Measurements from ENCODE around the gene COX8A.
A peak's percentile ranks its signal among the peaks of the same experiment; 100 is the strongest.
"Not testable (repeated sequence)": the region's sequence is repeated elsewhere in the genome, so short reads cannot be mapped to it uniquely, and the experiment has no call there.

COX8A gene

DNA sequence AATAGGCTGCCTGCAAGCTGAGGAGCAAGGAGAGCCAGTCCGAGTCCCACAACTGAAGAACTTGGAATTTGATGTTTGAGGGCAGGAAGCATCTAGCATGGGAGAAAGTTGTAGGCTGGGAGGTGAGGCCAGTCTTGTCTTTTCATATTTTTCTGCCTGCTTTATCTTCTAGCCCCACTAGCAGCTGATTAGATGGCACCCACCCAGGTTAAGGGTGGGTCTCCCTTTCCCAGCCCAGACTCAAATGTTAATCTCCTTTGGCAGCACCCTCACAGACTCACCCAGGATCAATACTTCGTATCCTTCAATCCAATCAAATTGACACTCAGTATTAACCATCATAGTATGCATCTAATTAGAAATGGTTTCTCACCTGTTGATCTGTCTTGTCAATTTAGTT is 5.0 kb upstream of the COX8A start:
- DNase-seq (ENCODE audit: low read depth): no peak

DNA sequence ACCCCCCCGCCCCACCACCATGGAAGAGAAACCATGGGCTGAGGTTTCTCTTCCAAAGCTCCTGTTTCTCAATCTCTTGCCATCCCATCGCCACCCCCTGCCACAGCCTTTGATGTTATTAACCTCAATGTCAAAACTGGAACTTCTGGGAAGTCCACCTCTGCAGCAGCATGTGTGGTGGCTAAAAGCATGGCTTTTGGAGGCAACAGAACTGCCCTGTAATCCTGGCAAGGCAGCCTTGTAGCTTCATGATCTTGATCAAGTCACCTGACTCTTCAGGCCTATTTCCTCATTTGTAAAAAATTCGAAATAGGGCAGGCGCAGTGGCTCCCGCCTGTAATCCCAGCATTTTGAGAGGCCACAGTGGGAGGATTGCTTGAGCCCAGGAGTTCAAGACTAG is 3.5 kb upstream of the COX8A start:
- DNase-seq (ENCODE audit: low read depth): no peak

DNA sequence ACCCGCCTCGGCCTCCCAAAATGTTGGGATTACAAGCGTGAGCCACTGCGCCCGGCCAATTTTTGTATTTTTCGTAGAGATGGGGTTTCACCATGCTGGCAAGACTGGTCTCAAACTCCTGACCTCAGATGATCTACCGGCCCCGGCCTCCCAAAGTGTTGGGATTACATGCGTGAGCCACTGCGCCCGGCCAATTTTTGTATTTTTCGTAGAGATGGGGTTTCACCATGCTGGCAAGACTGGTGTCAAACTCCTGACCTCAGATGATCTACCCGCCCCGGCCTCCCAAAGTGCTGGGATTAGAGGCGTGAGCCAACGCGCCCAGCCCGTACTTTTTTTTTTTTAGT is 535 bp upstream of the COX8A start:
- DNase-seq (ENCODE audit: low read depth): not testable (repeated sequence)

DNA sequence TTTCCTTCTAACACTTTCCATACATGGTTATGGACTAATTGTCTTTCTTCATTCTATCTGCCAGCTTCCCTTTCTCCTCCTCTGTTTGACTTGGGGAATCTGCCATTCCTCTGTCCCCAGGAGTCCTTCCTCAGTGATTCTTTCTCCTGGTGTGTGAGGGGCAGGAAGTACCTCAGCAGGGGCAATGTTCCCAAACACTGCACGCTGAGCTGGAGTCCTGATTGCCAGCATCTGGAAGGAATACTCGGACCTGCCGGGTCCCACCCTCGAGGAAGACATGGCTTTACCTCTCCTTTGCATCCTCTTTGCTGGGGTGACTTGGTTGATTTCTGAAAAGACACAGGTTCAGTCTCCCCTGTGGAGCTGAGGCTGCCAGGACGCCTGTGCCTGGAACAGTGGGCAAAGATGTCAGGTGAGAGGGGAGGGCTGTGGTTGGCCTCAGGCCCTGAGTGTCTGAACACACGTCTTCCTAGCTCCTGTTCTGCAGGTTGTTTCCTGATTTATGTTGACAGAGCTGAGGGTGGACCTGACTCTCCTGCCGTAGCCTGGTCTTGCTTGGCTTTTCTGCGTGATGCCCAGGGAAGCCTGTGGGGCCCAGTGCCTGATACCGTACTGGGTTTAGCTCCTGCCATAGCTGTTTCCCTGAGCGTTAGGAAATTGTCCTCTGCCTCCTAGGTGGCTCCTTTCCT is 4.3 kb downstream of the COX8A start:
- DNase-seq (ENCODE audit: low read depth): no peak

DNA sequence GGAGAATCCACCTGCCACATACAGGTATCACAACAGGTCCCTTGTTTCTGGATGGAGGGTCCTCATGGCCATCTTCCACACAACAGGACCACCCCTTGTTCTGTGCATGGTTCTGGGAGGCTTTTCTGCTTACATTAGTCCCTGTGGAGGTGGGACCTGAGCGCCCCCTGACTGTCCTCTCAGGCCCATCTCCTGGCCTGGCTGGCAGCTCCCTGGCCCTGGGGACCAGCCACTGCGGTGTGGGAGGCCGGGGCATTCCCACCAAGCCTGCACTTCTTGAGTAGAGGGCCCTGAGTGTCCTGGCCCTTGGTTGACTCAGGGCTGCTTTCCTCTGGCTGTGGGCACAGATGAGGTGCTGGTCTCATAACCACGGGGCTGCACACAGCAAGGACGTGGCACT is 5.0 kb downstream of the COX8A start:
- no peak for DNase-seq (ENCODE audit: low read depth)

DNA sequence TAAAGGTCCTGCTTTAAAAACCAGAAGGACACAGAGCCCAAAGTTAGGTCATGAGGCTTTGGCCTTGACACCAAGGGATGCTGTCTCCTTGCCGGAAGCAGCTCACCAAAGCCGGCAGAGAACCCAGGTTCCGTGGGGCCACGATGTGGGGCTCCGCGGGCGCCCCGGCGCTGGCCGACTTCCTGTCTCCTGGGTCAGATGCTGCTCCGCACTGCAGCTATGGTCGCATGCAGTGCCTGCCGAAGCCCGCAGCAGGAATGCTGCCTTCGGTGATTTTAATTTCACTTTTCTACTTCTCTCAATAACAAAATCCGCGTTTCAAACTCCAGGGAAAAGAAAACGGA is 11.4 kb downstream of the COX8A start:
- peak; percentile 49 for DNase-seq (ENCODE audit: low read depth)

DNA sequence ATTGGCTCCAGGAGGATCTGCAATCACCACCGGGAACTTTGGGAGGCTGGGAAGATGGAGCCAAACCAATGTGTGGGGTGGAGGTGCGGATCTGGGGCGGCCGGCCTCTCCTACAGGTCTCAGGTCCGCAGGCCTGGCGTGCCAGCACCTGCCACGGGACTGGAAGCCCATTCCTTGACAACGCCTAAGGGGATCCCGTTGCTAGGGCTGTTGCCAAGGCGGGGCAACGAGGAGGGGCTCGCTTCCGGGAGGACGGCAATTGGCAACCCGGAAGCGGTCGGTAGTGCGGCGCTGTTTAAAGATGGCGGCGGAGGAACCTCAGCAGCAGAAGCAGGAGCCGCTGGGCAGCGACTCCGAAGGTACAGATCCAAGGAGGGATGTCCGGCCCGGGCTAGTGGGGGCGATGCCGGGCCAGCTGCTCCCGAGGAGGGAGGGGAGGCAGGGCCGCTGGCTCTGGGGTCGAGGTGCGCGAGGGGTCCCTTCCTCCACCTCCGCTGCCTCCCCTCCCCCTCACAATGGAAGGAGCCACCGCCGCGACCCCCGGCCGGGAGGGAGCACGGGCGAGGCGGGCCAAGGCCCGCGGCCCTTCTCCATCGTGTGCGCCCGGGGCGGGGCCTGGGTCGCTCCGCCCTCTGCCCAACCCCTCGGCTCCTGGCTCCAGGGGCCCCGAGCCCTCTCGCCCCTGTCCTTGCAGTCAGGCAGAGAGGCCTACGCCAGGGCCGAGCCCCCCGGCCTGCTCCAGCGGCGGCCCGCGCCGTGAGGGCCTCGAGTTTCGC is 11.9 kb downstream of the COX8A start, which contains the start of gene OTUB1:
OTUB1 (plus strand) TSS at position 283 of the 776 bp plus-strand sequence; CDS start at position 302, 19 bp downstream.
- DNase-seq (ENCODE audit: low read depth): peak; percentile 77

DNA sequence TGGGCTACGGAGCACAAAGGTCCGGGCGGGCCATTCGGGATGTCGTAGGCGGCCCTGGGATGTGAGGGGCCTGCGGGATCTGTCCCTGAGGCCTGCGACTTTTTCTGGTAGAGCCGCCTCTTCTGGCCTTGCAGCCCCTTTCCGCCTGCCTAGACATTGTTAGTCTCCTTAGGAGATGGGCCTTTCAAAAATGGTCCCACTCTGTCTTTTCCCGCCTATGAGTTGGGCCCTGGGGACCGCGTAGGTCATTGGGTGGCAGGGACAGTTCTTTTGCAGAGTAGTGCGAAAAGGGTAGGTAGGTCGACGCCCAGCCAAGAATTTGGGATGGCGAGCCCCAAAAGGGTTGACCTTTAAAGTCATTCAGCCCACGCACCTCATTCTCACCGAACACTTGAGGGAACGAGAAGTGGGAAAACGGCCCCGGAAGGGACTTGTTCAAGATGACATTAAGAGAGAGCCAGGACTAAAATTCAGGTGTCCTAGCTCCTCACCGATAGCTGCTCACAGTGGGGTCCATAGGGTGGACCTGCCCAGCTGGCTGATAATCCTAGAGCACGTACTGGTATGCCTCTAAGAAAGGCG is 12.6 kb downstream of the COX8A start:
- DNase-seq (ENCODE audit: low read depth): no peak

DNA sequence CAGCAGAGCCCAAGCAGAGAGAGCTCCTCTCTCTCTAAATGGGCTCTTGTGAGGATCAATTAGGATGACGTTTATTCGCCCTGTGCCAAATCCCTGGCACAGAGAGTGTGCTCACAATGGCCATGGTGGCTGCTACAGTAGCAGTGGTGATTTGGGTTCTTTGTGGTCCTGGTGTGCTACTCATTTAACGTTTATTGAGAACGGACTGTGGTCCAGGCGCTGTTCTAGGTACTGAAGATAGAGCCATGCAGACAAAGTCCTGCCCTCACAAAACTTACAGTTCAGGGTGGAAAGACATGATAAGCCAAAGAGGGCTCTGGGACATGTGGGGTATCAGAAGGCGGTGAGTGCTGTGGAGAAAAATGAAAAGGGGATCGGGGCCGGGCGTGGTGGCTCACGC is 17.1 kb downstream of the COX8A start:
- DNase-seq (ENCODE audit: low read depth): no peak

DNA sequence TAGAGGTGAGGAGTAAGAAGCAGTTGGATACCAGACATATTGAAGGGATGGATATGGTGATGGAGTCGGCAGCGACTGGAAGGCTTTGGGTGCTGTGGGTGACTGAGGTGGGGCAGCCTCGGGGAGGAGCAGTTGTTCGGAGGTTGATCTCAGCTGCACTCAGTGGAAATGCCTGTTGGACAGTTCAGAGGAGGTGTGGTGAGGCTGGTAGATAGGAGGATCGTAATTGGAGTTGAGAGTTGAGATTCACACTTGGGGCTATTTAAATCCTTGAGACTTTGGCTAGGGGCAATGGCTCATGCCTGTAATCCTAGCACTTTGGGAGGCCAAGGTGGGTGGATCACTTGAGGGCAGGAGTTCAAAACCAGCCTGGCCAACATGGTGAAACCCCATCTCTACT is 18.7 kb downstream of the COX8A start:
- DNase-seq (ENCODE audit: low read depth): no peak

DNA sequence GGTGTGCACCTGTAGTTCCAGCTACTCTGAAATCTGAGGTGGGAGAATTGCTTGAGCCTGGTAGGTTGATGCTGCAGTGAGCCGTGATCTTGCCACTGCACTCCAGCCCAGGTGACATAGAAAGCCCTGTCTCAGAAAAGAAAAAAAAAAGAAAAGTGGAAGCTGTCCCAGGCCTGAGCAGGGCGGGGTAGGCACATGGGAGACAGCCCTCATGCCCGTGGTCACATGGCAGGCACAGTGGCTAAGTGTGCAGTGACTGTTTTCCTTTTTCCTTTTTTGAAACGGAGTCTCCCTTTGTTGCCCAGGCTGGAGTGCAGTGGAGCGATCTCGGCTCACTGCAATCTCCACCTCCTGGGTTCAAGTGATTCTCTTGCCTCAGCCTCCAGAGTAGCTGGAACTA is 19.6 kb downstream of the COX8A start:
- no peak for DNase-seq (ENCODE audit: low read depth)

DNA sequence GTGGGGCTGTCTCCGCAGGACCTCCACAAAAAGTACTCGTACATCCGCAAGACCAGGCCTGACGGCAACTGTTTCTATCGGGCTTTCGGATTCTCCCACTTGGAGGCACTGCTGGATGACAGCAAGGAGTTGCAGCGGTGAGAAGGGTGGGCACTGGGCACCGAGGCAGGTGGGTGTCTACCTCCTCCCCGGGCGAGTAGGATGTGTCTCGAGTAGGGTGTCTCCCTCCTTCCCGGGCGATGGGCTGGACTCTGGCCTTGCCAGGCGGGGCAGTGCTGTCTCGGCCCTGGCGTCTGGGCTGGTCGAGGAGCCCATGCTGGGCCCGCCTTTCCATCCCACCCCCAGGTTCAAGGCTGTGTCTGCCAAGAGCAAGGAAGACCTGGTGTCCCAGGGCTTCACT is 22.1 kb downstream of the COX8A start:
- no peak for DNase-seq (ENCODE audit: low read depth)

DNA sequence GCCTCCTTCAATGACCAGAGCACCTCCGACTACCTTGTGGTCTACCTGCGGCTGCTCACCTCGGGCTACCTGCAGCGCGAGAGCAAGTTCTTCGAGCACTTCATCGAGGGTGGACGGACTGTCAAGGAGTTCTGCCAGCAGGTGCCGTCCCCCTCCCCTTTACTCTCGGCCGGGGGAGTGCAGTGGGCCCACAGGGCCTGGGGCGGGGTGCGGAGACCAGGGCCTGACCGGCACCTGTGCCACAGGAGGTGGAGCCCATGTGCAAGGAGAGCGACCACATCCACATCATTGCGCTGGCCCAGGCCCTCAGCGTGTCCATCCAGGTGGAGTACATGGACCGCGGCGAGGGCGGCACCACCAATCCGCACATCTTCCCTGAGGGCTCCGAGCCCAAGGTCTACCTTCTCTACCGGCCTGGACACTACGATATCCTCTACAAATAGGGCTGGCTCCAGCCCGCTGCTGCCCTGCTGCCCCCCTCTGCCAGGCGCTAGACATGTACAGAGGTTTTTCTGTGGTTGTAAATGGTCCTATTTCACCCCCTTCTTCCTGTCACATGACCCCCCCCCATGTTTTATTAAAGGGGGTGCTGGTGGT is 22.8 kb downstream of the COX8A start:
- no peak for DNase-seq (ENCODE audit: low read depth)

DNA sequence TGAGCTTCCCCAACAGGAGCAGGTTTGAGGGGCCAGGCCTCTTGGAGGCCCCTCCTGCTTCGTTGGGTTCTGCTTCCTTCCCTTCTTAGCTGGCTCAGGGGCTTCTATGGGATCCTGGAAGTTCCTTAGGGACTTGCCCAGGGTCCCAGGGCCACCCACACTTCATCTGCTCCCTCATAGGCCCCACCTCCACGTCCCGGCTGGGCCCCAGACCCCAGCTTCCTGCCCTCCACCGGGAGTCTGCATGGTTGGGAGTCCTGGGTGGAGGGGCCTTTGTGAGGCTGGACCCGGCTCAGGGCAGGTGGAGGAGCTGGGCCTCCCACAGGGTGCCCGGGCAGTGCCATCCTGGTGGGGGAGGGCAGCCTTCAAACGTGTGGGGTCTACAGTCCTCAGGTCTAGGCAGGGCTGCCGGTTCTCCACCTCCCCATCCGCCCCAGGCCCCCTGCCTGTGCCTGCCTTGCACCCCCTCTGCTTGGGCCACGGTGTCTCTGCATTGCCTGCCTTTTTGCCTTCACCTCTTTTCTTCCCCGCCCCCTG is 23.4 kb downstream of the COX8A start:
- DNase-seq (ENCODE audit: low read depth): no peak

DNA sequence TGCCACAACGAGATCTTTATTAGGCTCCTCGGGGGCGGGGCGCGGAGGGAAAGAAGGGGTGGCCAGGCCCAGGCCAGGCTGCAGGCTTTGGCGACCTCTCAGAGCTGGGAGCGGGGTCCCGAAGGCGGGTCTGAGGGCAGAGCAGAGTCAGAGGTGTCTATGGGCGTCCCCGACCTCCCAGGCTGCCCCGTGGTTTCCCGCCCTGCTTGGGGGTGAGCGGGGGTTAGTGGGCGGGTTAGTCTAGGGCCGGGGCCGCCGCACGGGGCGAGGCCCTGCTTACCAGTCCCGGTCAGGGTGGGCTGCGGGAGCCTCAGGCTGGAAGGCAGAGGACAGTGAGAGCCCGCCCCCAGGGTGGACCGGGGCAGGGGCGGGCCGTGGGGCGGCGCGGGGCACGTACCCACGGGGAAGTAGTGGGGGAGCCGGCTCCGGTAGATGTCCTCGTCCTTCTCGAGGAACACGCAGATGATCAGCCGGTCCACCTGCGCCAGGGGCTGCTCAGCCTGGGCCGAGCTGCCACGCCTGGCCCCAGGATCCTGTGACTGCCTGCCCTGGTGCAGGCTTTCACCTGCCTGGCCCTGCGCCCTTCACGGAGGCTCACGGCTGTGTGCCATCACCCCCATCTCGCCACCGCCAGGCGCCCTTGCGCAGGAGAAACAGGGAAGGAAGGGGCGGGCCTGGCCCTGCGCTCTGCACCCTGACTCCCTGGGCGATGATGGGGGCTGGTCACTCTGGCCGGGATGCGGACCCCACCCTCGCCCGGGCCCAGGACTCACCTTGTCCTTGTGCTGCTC is 24.3 kb downstream of the COX8A start:
- DNase-seq (ENCODE audit: low read depth): no peak

DNA sequence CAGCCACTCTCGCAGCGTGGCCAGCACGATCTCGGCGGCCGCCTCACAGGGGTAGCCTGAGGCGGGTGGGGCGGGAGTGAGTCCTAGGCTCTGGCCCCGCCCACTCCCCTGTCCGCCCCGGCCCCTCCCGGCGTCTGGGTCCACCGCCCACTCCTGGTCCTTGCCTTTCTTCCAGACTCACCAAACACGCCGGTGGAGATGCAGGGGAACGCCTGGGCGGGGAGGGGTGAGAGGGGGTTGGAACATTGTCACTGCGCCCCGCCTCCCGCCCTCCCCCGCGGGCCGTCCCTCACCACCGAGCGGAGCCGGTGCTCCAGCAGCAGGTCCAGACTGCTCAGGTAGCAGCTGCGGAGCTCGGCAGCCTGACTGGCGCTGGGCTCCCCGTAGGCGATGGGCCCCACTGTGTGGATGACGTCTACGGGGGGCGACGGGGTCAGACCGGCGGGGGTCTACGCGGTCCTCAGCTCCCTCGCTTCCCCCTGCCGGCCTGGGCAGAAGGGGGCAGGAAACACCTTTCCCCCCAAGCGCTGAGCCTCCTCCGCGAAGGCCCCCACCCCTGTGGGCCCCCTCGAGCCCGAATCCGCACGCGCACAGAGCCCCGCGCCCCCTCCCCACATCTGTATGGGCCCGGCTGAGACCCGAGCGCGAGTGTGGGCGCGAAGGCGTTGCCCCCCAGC is 25.1 kb downstream of the COX8A start:
- peak; percentile 35 for DNase-seq (ENCODE audit: low read depth)

DNA sequence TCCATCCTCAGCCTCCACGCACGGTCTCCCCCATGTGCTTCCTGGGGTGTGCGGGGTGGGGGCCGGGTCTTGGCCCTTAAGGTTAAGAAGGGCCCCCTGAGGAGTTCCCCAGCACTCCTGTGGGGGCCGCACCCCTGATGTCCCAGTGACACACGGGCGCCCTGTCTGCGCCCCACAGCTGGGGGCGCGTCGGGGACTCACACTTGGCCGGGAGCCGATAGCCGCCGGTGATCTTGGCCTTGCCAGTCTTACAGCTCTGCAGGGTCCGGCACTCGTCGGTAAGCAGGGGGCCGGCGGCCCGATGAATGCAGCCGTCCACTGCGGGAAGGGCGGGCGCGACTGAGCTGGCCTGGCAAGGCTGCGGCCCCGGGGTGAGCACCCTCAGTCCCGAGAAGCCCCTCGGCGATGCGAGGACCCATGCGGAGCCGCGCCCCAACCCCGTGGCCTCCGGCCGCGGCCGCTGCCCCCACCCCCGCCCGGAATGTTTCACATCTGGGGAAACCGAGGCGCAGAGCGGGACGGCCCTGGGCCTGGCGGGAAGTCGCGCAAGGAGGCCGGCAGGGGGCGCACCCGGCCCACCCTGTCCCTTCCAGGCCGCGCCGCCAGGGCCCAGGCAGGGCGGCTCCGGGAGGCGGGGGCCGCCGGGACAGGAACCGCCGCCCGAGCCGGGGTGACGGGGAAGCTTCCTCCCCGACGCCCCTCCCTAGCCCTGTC is 25.8 kb downstream of the COX8A start:
- peak; percentile 37 for DNase-seq (ENCODE audit: low read depth)

DNA sequence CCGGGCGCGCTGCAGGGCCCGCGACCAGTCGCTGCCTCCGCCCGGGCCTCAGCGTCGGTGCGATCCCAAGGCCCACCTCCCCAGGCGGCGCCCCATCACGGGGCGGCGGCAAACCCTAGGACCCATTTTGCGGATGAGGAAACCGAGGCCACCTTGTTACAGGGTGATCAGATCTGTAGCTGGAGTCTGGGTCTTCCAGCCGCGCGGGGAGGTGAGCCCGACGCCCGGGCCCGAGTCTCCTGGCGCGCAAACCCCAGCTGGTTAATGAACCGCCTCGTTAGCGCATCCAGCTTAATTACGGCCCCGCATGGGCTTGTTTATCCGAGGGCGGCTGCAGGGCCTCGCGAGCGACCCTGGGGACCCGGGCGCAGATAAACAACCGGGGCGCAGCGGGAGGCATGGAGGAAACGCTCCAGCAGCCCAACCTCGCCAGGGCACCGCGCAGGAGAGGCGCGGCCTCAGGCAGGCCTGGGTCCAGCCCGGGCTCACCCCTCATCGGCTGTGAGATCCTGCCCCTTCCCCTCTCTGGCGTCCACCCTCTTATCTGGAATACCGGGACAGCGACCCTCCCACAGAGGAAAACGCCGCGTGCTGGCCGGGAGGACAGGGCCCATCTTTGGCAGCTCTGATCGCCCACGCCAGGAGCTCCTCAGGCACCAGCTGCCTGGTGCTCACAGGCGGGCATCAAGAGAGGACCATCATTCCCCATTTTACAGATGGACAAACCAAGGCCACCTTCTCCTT is 26.5 kb downstream of the COX8A start:
- DNase-seq (ENCODE audit: low read depth): no peak

DNA sequence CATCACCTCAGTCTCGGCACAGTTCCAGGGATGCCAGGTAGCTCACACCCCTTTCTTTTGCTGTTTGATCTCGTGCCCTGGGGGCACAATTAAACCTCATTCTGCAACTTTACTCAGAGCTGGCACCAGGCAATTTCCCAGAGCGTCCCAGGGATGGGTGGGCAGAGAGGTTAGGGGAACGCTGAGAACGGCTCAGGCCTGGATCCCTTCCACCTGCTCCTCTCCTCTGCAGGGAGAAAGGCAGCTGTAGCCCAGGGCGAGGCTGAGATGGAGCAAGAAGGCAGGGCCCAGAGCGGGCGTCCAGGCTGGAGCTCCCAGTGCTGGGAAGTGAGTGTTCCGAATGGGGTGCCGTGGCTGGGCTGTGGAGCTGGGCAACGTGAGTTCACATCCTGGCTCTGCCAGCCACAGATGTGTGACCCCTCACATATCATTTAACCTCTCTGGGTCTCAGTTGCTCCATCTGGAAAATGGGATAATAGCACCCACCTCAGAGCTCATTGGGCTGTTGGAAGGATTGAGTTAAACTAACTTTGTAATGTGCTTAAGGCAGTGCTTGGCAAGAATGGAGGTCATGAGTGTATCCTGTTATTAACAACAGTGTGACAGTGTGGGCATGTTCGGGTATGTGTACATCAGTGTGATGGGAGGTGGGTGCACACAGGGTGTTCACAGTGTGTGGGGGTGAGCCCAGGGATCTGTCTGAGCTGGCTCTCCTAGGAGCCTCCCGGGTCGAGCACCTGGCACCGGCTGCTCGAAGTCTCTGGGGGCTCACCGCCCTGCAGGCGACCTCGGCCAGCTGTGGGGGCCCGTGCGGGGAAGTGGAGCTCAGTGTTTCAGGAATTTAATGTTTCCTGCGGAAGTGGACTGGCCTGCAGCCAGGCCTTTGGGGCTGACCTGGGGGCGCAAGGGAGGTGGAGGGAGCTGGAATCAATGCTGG is 27.3 kb downstream of the COX8A start:
- no peak for DNase-seq (ENCODE audit: low read depth)

Measured in stimulated activated CD8-positive, alpha-beta memory T cell treated with anti-CD3 and anti-CD28 coated beads, Interleukin-12 subunit alpha, Interleukin-12 subunit beta, amount 100 ng/mL, for 1 hour (primary cell).